Bladder microvascular endothelial cell (primary cell): ENCODE results near the gene C6orf132. TPM values are rescaled to one million over a fixed set of nuclear protein-coding genes. Genes with fewer than 3 reads are reported as not detected.

Source experiments
- total RNA-seq: library from RNA; depleted of rRNA; stranded (reverse); fragments of >200 nt; gene quantifications from 2 replicates; pipeline ENCODE4 v1.2.3, GENCODE V29; 2014

Gene C6orf132, protein sequence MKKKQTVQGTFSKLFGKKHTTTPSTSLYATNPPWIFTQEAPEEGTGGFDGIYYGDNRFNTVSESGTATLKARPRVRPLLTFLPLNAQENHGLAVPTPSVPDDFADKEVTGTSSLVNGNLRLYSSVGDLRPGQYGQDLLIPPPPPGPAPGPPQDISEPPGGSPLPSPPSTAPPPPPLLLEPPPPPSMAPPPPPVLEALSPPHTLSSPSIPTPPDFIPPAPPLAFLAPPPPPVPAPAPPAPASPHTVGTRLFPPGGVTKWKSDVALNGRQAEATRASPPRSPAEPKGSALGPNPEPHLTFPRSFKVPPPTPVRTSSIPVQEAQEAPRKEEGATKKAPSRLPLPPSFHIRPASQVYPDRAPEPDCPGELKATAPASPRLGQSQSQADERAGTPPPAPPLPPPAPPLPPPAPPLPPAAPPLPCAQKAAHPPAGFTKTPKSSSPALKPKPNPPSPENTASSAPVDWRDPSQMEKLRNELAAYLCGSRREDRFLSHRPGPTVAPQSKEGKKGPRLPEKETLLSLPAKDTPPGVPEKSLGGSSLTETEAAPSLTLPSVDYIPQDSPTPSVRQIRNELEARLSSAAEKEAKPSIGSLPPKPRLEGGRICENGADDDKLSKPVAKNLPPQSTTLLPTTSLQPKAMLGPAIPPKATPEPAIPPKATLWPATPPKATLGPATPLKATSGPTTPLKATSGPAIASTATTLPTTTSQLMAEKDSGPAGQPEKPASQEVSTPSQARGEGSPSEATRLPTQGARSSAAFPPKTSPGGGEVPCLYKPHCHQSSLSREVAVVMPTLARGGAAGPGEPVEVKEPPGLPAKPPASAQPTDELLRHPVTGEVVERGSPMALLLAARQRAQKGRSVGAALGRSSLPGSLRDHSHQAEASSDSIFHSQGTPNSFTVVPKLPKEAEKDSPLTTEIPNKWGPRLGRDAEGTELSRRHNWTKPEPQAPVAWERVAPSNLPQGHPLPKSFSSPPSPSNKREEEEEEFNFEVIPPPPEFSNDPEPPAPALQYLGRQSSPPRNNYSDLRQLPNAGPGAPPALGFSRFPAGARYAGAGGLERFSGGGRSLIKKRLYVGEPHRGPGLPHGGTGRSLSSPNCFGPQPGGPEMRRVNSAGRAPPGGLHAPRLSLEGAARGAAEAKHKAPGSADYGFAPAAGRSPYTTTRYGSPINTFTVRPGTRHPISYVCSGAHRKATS
- total RNA-seq: 0.06 and 0.65 TPM in 2 replicates

DNA sequence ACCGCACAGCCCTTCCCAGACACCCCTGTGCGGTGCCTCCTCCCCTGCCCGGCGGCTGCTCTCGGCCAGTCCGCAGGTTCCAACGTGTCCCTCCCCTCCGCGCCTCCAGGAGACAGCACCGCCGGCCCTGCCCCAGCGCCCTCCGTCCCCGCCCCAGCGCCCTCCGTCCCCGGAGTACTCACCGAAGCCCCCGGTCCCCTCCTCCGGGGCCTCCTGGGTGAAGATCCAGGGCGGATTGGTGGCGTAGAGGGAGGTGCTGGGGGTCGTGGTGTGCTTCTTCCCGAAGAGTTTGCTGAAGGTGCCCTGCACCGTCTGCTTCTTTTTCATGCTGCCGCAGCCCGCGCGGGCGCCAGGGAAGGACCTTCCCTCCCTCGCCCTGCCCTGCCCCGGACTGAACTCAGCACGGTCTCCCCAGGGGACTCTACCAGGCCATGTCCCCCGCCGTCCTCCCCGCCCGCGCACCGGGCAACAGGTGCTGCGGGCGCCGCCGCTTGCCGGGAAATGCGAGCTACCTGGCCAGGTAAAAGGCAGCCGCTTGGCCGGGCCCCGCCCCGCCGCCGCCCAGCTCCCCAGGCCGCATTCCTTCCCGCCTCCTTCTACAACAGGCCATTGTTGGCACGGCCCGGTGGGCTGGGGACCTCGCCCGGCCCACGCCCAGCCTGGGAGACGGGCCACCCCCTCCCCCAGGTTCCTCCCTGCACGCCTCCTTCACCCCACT is at the start of gene C6orf132:
Gene C6orf132 (minus strand): TSS at position 503 of the 718 bp plus-strand sequence. CDS start 176 bp downstream, at position 327.

DNA sequence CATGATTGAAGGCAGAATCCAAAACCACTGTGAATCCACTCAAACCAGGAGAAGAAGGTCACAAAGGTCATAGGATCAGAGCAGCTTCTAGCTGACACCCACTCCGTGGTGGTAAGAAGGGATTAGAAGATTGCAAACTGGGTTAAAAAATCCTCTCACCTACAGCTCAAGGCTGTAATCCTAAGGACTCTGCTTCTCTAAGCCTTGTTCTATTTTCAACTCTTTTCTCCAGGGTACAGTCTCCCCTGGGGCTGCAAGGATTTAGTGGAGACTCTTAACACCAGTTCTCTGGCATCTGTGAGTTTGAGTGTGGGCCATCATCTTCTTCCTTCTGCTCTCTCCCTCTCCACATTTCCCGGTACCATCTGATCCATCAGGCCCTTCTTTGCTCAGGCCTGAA is 30.7 kb upstream of the C6orf132 start, which contains the start of gene GUCA1A:
Gene GUCA1A (plus strand): TSS at position 264 of the 400 bp plus-strand sequence. CDS start 250 bp downstream, outside the sequence.

Other genes with a start within 250 kb of the C6orf132 start
- gene USP49, start 247.2 kb downstream of the C6orf132 start, total RNA-seq: 1.3 and 5.0 TPM in 2 replicates
- 21.7 and 39.1 TPM in 2 replicates for gene MED20, start 221.5 kb downstream of the C6orf132 start, total RNA-seq
- gene BYSL, start 221.1 kb downstream of the C6orf132 start, total RNA-seq: 18.5 and 39.7 TPM in 2 replicates
- 48.1 and 62.5 TPM in 2 replicates for gene CCND3, start 200.8 kb downstream of the C6orf132 start, total RNA-seq
- 12.8 and 19.7 TPM in 2 replicates for gene TAF8, start 92.1 kb downstream of the C6orf132 start, total RNA-seq
- gene GUCA1A, start 30.7 kb upstream of the C6orf132 start, total RNA-seq: not detected in 2 replicates
- under 0.01 TPM in 1 of 2 replicates, not detected in the other for gene GUCA1B, start 52.3 kb upstream of the C6orf132 start, total RNA-seq
- gene MRPS10, start 75.2 kb upstream of the C6orf132 start, total RNA-seq: 28.8 and 30.1 TPM in 2 replicates